Suppressor macrophage treated with lipopolysaccharide for 4 hours (primary cell): ENCODE results near the gene NLGN4Y.
"Not testable (repeated sequence)": the region's sequence is repeated elsewhere in the genome, so short reads cannot be mapped to it uniquely, and the experiment has no call there.

Experiments used
- DNase-seq: peaks from one replicate; pipeline ENCODE4 v3.0.0-alpha.2; 2020

The NLGN4Y gene

DNA sequence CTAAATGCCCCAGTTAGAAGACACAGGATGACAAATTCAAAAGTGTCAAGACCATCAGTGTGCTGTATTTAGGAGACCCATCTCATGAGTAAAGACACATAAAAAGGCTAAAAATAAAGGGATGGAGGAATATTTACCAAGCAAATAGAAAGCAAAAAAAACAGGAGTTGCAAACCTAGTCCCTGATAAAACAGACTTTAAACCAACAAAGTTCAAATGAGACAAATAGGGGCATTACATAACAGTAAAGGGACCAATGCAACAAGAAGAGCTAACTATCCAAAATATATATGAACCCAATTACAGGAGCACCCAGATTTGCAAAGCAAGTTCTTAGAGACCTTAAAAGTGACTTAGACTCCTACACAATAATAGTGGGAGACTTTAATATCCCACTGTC lies 336.1 kb downstream of the NLGN4Y start:
- no peak for DNase-seq

GRCh38 chrY:14861033-14861432 lies 336.7 kb downstream of the NLGN4Y start:
- not testable (repeated sequence) for DNase-seq

DNA sequence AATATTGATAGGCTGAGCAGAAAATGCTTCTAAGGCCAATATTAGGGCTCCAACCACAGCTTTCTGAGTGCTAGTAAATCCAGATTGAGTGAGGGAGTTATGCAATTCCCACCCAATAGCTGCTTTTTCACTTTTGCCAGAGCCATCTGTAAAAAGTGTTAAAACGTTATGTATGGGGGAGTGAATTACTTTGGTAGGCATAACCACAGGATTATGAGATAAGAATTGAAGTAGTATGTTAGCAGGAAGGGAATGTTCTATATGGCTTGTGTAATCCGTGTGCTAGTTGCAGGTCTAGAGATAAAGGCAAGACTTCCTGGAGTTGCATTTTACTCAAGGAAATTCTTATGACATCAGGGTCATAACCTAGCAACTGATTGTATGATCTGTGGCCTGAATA lies 347.6 kb downstream of the NLGN4Y start:
- DNase-seq, result no peak
